ENCODE data around the gene RAB33B. TPM values are rescaled to one million over a fixed set of nuclear protein-coding genes. Genes with fewer than 3 reads are reported as not detected.

The RAB33B gene
- total and polyA plus RNA-seq, 8 donors: 1.2 to 19.6 (median 4.1) TPM; not detected in 1

DNA sequence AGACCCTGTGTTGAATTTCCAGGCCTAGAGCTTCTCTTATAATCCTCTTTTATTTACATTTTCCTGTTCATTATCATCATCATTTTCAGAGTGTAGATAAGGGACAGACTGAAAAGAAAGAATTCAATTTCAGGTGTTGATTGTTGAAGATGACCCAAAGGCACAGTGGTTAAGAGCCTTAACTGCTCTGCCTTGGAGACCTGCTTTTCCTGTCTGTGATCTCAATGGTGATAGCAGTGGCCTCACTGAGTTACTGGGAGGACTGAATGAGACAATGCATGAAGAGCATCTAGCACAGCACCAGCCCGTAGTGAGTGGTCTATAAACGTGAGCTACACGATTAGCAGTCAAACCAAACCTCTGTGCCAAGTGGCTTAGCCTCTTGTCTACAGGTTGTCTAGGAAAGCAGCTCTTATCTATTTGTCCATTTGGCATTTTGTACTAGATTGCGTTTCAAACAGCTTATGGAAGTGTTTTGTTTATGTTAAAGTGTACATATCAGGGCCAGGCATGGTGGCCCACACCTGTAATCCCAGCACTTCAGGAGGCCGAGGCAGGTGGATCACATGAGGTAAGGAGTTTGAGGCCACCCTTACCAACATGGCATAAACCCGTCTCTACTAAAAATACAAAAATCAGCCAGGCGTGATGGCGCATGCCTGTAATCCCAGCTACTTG, 60.6 kb downstream of the RAB33B start:
- H3K27ac ChIP-seq: no peak overlapping the region
- H3K27me3 ChIP-seq: no peaks in the 10 kb centered on the region
- H3K4me3 ChIP-seq: no peak overlapping the region
- intact Hi-C loops (cut with DNase I; ENCODE audit: low total_unique reads): no loop called here
- peaks cover 0 to 9% (median 0%) of the 10 kb centered on the region in 4 donors for H3K4me1 ChIP-seq
- WGBS, 5 donors: 60 to 83% (median 64%) methylated on average over 8 of the region's 8 CpGs
- no peak for DNase-seq
- peaks cover 35 to 99% (median 94%) of the 10 kb centered on the region in 4 donors for H3K36me3 ChIP-seq
- no peaks in the 10 kb centered on the region for H3K9me3 ChIP-seq
- TF ChIP-seq POLR2A (IDR thresholded peaks at IDR 0.05) (no peak), POLR2AphosphoS5 (IDR thresholded peaks at IDR 0.05) (no peak), EP300 (IDR thresholded peaks at IDR 0.05) (no peak)
- TF ChIP-seq, protein P1, sequence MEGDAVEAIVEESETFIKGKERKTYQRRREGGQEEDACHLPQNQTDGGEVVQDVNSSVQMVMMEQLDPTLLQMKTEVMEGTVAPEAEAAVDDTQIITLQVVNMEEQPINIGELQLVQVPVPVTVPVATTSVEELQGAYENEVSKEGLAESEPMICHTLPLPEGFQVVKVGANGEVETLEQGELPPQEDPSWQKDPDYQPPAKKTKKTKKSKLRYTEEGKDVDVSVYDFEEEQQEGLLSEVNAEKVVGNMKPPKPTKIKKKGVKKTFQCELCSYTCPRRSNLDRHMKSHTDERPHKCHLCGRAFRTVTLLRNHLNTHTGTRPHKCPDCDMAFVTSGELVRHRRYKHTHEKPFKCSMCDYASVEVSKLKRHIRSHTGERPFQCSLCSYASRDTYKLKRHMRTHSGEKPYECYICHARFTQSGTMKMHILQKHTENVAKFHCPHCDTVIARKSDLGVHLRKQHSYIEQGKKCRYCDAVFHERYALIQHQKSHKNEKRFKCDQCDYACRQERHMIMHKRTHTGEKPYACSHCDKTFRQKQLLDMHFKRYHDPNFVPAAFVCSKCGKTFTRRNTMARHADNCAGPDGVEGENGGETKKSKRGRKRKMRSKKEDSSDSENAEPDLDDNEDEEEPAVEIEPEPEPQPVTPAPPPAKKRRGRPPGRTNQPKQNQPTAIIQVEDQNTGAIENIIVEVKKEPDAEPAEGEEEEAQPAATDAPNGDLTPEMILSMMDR (IDR thresholded peaks at IDR 0.05): no peak

DNA sequence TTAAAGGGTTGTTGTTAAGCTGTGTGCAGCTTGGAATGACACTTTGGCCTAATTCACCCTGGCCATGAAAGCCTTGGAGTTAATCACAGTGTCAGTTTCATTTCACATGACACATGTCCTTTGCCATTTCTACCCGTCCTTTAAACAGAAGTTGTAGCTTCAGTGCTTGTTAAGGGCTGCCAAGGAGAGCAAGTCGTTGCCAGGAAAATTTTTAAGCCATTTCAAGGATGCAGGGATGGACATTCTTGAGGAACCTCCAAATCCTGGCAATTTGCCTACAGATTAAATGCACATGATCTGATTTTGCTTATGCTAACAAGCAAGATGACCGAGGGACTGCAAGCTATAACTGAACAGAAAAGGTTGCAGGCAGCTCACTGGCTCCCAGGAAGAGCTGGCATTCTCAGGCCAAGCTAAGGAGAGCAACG, 61.6 kb downstream of the RAB33B start:
- no peak for DNase-seq
- intact Hi-C loops (cut with DNase I; ENCODE audit: low total_unique reads): no loop called here
- Histone ChIP-seq H3K27me3 (no peaks in the 10 kb centered on the region), H3K4me3 (no peak overlapping the region), H3K4me1 (peaks cover 0 to 9% (median 0%) of the 10 kb centered on the region in 4 donors), H3K27ac (no peak overlapping the region), H3K36me3 (peaks cover 33 to 99% (median 94%) of the 10 kb centered on the region in 4 donors), H3K9me3 (no peaks in the 10 kb centered on the region)
- WGBS, 5 donors: 41 to 50% (median 49%) methylated on average over 4 of the region's 4 CpGs
- TF ChIP-seq POLR2AphosphoS5 (IDR thresholded peaks at IDR 0.05) (no peak), POLR2A (IDR thresholded peaks at IDR 0.05) (no peak), EP300 (IDR thresholded peaks at IDR 0.05) (no peak)
- TF ChIP-seq, protein P1 (IDR thresholded peaks at IDR 0.05): no peak

DNA sequence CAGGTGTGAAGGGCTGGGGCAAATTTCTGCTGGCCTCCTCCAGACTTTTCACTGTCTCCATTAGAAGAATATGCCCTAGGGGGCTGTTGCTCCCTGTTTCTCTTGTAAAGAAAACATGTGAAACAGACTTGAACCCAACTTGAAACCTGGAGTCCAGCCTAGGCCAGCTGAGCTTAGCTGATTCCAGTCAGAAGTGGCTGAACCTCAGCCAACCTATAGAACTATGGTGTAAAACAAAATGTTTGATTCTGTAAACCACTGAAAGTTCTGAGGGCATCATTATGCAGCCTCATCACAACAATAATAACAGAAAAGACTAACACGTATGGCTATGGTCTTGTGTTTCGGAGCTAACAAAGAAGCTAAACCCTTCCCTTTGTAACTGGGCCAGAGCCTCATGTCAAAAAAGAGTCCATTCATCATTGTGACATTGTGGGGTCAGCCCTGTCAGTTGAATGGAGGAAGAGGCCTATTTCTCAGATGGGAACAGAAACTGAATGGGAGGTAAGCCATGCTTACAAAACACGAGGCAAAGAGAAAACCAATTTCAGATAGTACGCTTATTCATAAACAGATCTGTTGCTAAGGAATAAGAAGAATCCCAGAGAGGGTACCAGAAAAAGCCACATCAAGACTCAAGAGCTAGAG, 68.0 kb downstream of the RAB33B start:
- TF ChIP-seq POLR2A (IDR thresholded peaks at IDR 0.05): no peak
- TF ChIP-seq, protein P1 (IDR thresholded peaks at IDR 0.05): no peak
- TF ChIP-seq EP300 (IDR thresholded peaks at IDR 0.05): no peak
- WGBS, 5 donors: 78 to 91% (median 89%) methylated on average over 4 of the region's 4 CpGs
- Histone ChIP-seq H3K9me3 (no peaks in the 10 kb centered on the region), H3K27ac (no peak overlapping the region), H3K27me3 (no peaks in the 10 kb centered on the region), H3K4me1 (peaks cover 0 to 22% (median 4%) of the 10 kb centered on the region in 4 donors), H3K36me3 (peaks cover 39 to 100% (median 86%) of the 10 kb centered on the region in 4 donors), H3K4me3 (no peak overlapping the region)
- intact Hi-C loops (cut with DNase I; ENCODE audit: low total_unique reads): no loop called here
- no peak for DNase-seq

DNA sequence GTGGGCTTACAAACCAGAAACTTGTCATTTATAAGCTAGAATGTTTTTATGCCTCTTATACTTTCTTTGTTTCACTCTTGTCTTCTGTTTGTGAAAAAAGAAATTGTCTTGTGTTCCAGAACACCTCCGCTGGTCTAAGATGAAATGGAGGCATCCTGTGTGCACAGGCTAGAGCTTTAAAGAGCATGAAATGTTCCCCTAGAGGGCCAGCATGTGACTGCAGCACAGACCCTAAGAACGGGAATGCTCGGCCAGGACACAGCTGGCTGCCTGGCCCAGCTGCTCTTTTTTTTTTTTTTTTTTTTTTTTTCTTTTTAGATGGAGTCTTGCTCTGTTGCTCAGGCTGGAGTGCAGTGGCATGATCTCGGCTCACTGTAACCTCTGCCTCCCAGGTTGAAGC, 68.5 kb downstream of the RAB33B start:
- DNase-seq: no peak
- Histone ChIP-seq H3K4me3 (no peak overlapping the region), H3K4me1 (peaks cover 0 to 22% (median 4%) of the 10 kb centered on the region in 4 donors), H3K27me3 (no peaks in the 10 kb centered on the region), H3K36me3 (peaks cover 37 to 100% (median 86%) of the 10 kb centered on the region in 4 donors), H3K27ac (no peak overlapping the region), H3K9me3 (no peaks in the 10 kb centered on the region)
- intact Hi-C loops (cut with DNase I; ENCODE audit: low total_unique reads): no loop called here
- TF ChIP-seq, protein P1 (IDR thresholded peaks at IDR 0.05): no peak
- no peak for TF ChIP-seq EP300 (IDR thresholded peaks at IDR 0.05)
- TF ChIP-seq POLR2AphosphoS5 (IDR thresholded peaks at IDR 0.05): no peak
- TF ChIP-seq POLR2A (IDR thresholded peaks at IDR 0.05): no peak
- 73 to 82% (median 75%) methylated on average over 4 of the region's 4 CpGs for WGBS, 5 donors

All from stomach (tissue), 9 donors.